H1 (cell line): Measurements from ENCODE around the gene GALNT9. TPM values are rescaled to one million over a fixed set of nuclear protein-coding genes. Genes with fewer than 3 reads are reported as not detected.

Experiments
- CTCF ChIA-PET: fragments of 300-600 bp; sonication (Branson Sonifier 250); formaldehyde crosslinking; loops from one replicate; lab custom pipeline; 2021; ENCODE audit not compliant: partially characterized antibody; lab: Charles Lee
- POLR2A ChIA-PET: fragments of 300-600 bp; sonication (Branson Sonifier 250); formaldehyde crosslinking; loops from one replicate; lab custom pipeline; 2021; ENCODE audit warnings: inconsistent platforms; ENCODE audit not compliant: partially characterized antibody; lab: Charles Lee
- DNase-seq, 2 experiments: peaks; one replicate each; pipeline versions ENCODE4 v3.0.0 to v3.0.0-alpha.2; 2010 to 2022; ENCODE audit warnings: low spot score in 2 of 2, low read depth in 1 of 2, mixed read lengths in 1 of 2
- FAIRE-seq: peaks from 2 replicates; lab custom pipeline; 2011; peaks lifted over from hg19 to GRCh38; lab: Jason Lieb, UNC
- H2AFZ ChIP-seq: 2 replicates; pipeline ENCODE4 v1.8.1; 2012; ENCODE audit warnings: low read length, inconsistent platforms
- H2AK5ac ChIP-seq: 2 replicates; pipeline ENCODE4 v1.6.1; 2013; ENCODE audit warnings: low read depth, low read length
- H2BK120ac ChIP-seq: replicated peaks from 2 replicates; pipeline ENCODE3; 2013; ENCODE audit warnings: low read depth, low read length, inconsistent platforms
- H2BK12ac ChIP-seq: 2 replicates; pipeline ENCODE4 v1.6.1; 2013; ENCODE audit warnings: low read depth, low read length
- H2BK15ac ChIP-seq: 2 replicates; pipeline ENCODE4 v1.6.1; 2013; ENCODE audit warnings: low read length
- H2BK20ac ChIP-seq: 2 replicates; pipeline ENCODE4 v1.6.1; 2013; ENCODE audit warnings: low read length
- H2BK5ac ChIP-seq: 2 replicates; pipeline ENCODE4 v1.6.1; 2013; ENCODE audit warnings: low read depth, low read length
- H3K14ac ChIP-seq: 2 replicates; pipeline ENCODE4 v1.6.1; 2013; ENCODE audit warnings: inconsistent platforms; ENCODE audit not compliant: insufficient read length
- H3K18ac ChIP-seq: 2 replicates; pipeline ENCODE4 v1.6.1; 2013; ENCODE audit warnings: low read length; ENCODE audit errors: extremely low read depth
- H3K23ac ChIP-seq: 2 replicates; pipeline ENCODE4 v1.6.1; 2013; ENCODE audit warnings: inconsistent platforms; ENCODE audit not compliant: insufficient read length
- H3K23me2 ChIP-seq: 2 replicates; pipeline ENCODE4 v1.6.1; 2013; ENCODE audit warnings: low read depth, low read length
- H3K27ac ChIP-seq: 2 replicates; pipeline ENCODE4 v1.6.1; 2011; ENCODE audit warnings: low read depth, low read length, inconsistent platforms
- H3K27me3 ChIP-seq, 4 experiments: replicated peaks in 1 of 4; 1 replicate in 1 of 4; 2 replicates in 3 of 4; pipeline versions ENCODE4 v1.6.1 to v1.8.1; 2011 to 2013; ENCODE audit warnings: low read length in 3 of 4, mild to moderate bottlenecking in 3 of 4, inconsistent platforms in 2 of 4, mixed read lengths in 2 of 4, moderate library complexity in 1 of 4; ENCODE audit not compliant: control insufficient read depth in 3 of 4, insufficient read depth in 3 of 4; ENCODE audit errors: extremely low read depth in 1 of 4
- H3K36me3 ChIP-seq, 4 experiments: 2 replicates each; pipeline versions ENCODE4 v1.6.1 to v1.8.1; 2011 to 2013; ENCODE audit warnings: mild to moderate bottlenecking in 4 of 4, low read length in 3 of 4, moderate library complexity in 2 of 4, control low read depth in 1 of 4, inconsistent platforms in 1 of 4; ENCODE audit not compliant: insufficient read depth in 4 of 4, control insufficient read depth in 2 of 4
- H3K4ac ChIP-seq: replicated peaks from 2 replicates; pipeline ENCODE3; 2013; ENCODE audit warnings: low read length, low read depth, mixed read lengths, inconsistent platforms; ENCODE audit not compliant: insufficient read length
- H3K4me1 ChIP-seq, 4 experiments: replicated peaks in 1 of 4; 1 replicate in 1 of 4; 2 replicates in 3 of 4; pipeline versions ENCODE4 v1.6.1 to v1.8.1; 2011 to 2013; ENCODE audit warnings: low read length in 3 of 4, inconsistent platforms in 2 of 4, mixed read lengths in 1 of 4; ENCODE audit not compliant: insufficient read depth in 4 of 4, control insufficient read depth in 3 of 4
- H3K4me2 ChIP-seq, 2 experiments: 2 replicates each; pipeline versions ENCODE4 v1.6.1 to v1.8.1; 2011 to 2013; ENCODE audit warnings: low read depth in 2 of 2, low read length in 2 of 2, control low read depth in 1 of 2, inconsistent platforms in 1 of 2, mild to moderate bottlenecking in 1 of 2; ENCODE audit not compliant: insufficient read depth in 1 of 2
- H3K4me3 ChIP-seq, 4 experiments: fragments of 200-600, 300-600 bp in 1 of 4; sonication (generic), shearing (Covaris generic), sonication (Bioruptor Twin) in 1 of 4; 2 replicates each; pipeline versions ENCODE4 v1.5.1 to v1.8.1; 2011 to 2016; ENCODE audit warnings: low read length in 4 of 4, low read depth in 3 of 4, control low read depth in 2 of 4, inconsistent platforms in 2 of 4, mild to moderate bottlenecking in 2 of 4, mixed read lengths in 1 of 4, moderate library complexity in 1 of 4; ENCODE audit not compliant: insufficient read depth in 2 of 4; ENCODE audit errors: extremely low read depth in 1 of 4
- H3K56ac ChIP-seq: replicated peaks from 2 replicates; pipeline ENCODE3; 2013; ENCODE audit warnings: low read depth, mild to moderate bottlenecking, mixed read lengths, low read length, inconsistent platforms; ENCODE audit not compliant: insufficient read length
- H3K79me1 ChIP-seq: 2 replicates; pipeline ENCODE4 v1.6.1; 2013; ENCODE audit warnings: low read depth, low read length, control low read depth
- H3K79me2 ChIP-seq, 2 experiments: 2 replicates each; pipeline versions ENCODE4 v1.6.1 to v1.8.1; 2012 to 2013; ENCODE audit warnings: low read length in 2 of 2, mild to moderate bottlenecking in 2 of 2, inconsistent platforms in 1 of 2; ENCODE audit not compliant: insufficient read depth in 2 of 2, control insufficient read depth in 1 of 2
- H3K9ac ChIP-seq, 4 experiments: replicated peaks in 1 of 4; 1 replicate in 1 of 4; 2 replicates in 3 of 4; pipeline versions ENCODE4 v1.6.1 to v1.8.1; 2011 to 2013; ENCODE audit warnings: low read depth in 3 of 4, low read length in 3 of 4, control low read depth in 2 of 4, mild to moderate bottlenecking in 2 of 4, moderate library complexity in 2 of 4, inconsistent platforms in 1 of 4; ENCODE audit errors: extremely low read depth in 1 of 4
- H3K9me3 ChIP-seq, 2 experiments: 2 replicates each; pipeline versions ENCODE4 v1.6.1 to v1.8.1; 2012 to 2013; ENCODE audit warnings: mild to moderate bottlenecking in 2 of 2, moderate library complexity in 2 of 2, control low read depth in 1 of 2, inconsistent platforms in 1 of 2, low read depth in 1 of 2, low read length in 1 of 2, mixed read lengths in 1 of 2; ENCODE audit not compliant: insufficient read depth in 2 of 2
- H4K20me1 ChIP-seq, 2 experiments: replicated peaks in 1 of 2; 2 replicates each; pipeline versions ENCODE3 to v1.8.1; 2011 to 2013; ENCODE audit warnings: inconsistent platforms in 2 of 2, low read length in 2 of 2, mild to moderate bottlenecking in 1 of 2; ENCODE audit not compliant: insufficient read depth in 2 of 2, control insufficient read depth in 1 of 2
- H4K5ac ChIP-seq: 2 replicates; pipeline ENCODE4 v1.6.1; 2013; ENCODE audit warnings: low read length, low read depth, mixed read lengths, inconsistent platforms; ENCODE audit not compliant: insufficient read length
- H4K8ac ChIP-seq: 2 replicates; pipeline ENCODE4 v1.8.0; 2013; ENCODE audit warnings: mild to moderate bottlenecking, moderate library complexity, low read length, inconsistent platforms; ENCODE audit not compliant: insufficient read depth; ENCODE audit errors: extremely low read depth
- H4K91ac ChIP-seq: replicated peaks from 2 replicates; pipeline ENCODE3; 2013; ENCODE audit warnings: low read length, mixed read lengths, inconsistent platforms; ENCODE audit not compliant: insufficient read length
- CREB1 ChIP-seq: IDR thresholded peaks from 2 replicates; pipeline ENCODE4 v1.6.1; 2012; ENCODE audit warnings: inconsistent platforms
- CTCF ChIP-seq, 3 experiments: IDR thresholded peaks; 1 replicate in 2 of 3; 2 replicates in 1 of 3; pipeline versions ENCODE4 v1.5.1 to v1.6.1; 2011; ENCODE audit warnings: low read length in 3 of 3, mild to moderate bottlenecking in 3 of 3, inconsistent platforms in 2 of 3, low read depth in 1 of 3, moderate library complexity in 1 of 3; ENCODE audit not compliant: insufficient read depth in 1 of 3; ENCODE audit errors: control extremely low read depth in 1 of 3
- GABPA ChIP-seq: IDR thresholded peaks from 2 replicates; pipeline ENCODE4 v1.6.1; 2011; ENCODE audit warnings: mild to moderate bottlenecking, low read length, moderate library complexity, borderline replicate concordance; ENCODE audit not compliant: insufficient read depth
- JUN ChIP-seq: IDR thresholded peaks from 2 replicates; pipeline ENCODE4 v1.6.1; 2011; ENCODE audit warnings: low read depth, mild to moderate bottlenecking, improper control_type of control experiment, low read length
- NRF1 ChIP-seq: IDR thresholded peaks from 2 replicates; pipeline ENCODE4 v1.6.1; 2011; ENCODE audit warnings: mild to moderate bottlenecking, low read depth, low read length, improper control_type of control experiment
- POLR2AphosphoS5 ChIP-seq: IDR thresholded peaks from 2 replicates; pipeline ENCODE4 v1.6.1; 2011; ENCODE audit warnings: low read depth, low read length
- WGBS, 2 experiments: shearing (Covaris generic) in 1 of 2; methylation state at CpG; one replicate each; pipeline versions ENCODE4 v1.1.6 to v1.1.7; 2013 to 2015; ENCODE audit warnings: low lambda C conversion rate in 2 of 2, mixed read lengths in 2 of 2, inconsistent platforms in 1 of 2, low coverage in 1 of 2, missing lambda C conversion rate in 1 of 2; ENCODE audit not compliant: insufficient replicate concordance in 2 of 2, insufficient coverage in 1 of 2, insufficient read length in 1 of 2; ENCODE audit errors: extremely low coverage in 1 of 2, missing lambda C conversion rate in 1 of 2; 5-methylcytosine and 5-hydroxymethylcytosine counted together
- polyA plus RNA-seq, 7 experiments: library from polyadenylated mRNA; depleted of rRNA in 3 of 7; stranded (reverse) in 5 of 7; unstranded in 2 of 7; fragments of >200 nt in 5 of 7; fragments of 200-250 nt in 2 of 7; gene quantifications; 1 replicate in 5 of 7; 2 replicates in 1 of 7; 4 replicates in 1 of 7; pipeline versions ENCODE4 v1.2.1 to v1.2.3, GENCODE V29; 2011 to 2013; ENCODE audit warnings: missing spikeins in 2 of 7, mixed read lengths in 2 of 7
- total RNA-seq: library from RNA; stranded (reverse); fragmentation: NEBNext Ultra II Directional; extraction: Animal tissue kit (Norgen Biotek cat#: 25700); gene quantifications from 2 replicates; pipeline ENCODE4 v1.2.1, GENCODE V29; 2021

GALNT9 gene
- total and polyA plus RNA-seq, 2 of the 8 experiments (the other 6 are each of a cell fraction or from before 2014, with no cell fraction given), result 2.0 to 3.6 TPM

GRCh38 chr12:132271755-132272092 is 57.7 kb downstream of the GALNT9 start:
- H3K23ac ChIP-seq, result no peak overlapping the region
- TF ChIP-seq NRF1 (no peak), CREB1 (no peak), JUN (no peak), POLR2AphosphoS5 (no peak), CTCF (IDR thresholded peaks at IDR 0.05; ENCODE audit: control extremely low read depth in 1 of 3, insufficient read depth in 1 of 3, low read depth in 1 of 3, low read length in 3 of 3) (no peak), GABPA (no peak)
- FAIRE-seq (no peak), DNase-seq (no peak)
- no peak overlapping the region for H3K9ac ChIP-seq
- no peak overlapping the region for H4K91ac ChIP-seq
- no peaks in the 10 kb centered on the region; a peak in 1 of 8 replicates for H3K36me3 ChIP-seq
- H4K20me1 ChIP-seq, result peaks cover 0 to 6% of the 10 kb centered on the region in 2 experiments
- peaks cover 0 to 16% (median 12%) of the 10 kb centered on the region in 4 experiments; a peak in 6 of 7 replicates for H3K4me1 ChIP-seq
- H2BK5ac ChIP-seq, result no peak overlapping the region
- no peaks in the 10 kb centered on the region for H3K9me3 ChIP-seq
- H3K18ac ChIP-seq, result no peak overlapping the region
- no peak overlapping the region for H2BK15ac ChIP-seq
- no peak overlapping the region for H3K4ac ChIP-seq
- WGBS, 2 experiments, result 92% methylated on average over 23 of the region's 23 CpGs; no CpG with 5 or more reads in 1 of the 2 experiments
- ChIA-PET POLR2A (no interaction called here), CTCF (no interaction called here)
- H3K4me3 ChIP-seq, result no peak overlapping the region
- no peaks in the 10 kb centered on the region for H3K79me2 ChIP-seq
- no peak overlapping the region for H2AK5ac ChIP-seq
- no peak overlapping the region for H4K5ac ChIP-seq
- H3K27me3 ChIP-seq, result peaks cover 0 to 14% (median 6%) of the 10 kb centered on the region in 4 experiments; a peak in 4 of 7 replicates
- H3K79me1 ChIP-seq, result peaks cover 3% of the 10 kb centered on the region
- H3K14ac ChIP-seq, result no peak overlapping the region
- H3K4me2 ChIP-seq, result no peak overlapping the region
- no peak overlapping the region for H2BK12ac ChIP-seq
- no peak overlapping the region for H2BK120ac ChIP-seq
- H3K23me2 ChIP-seq, result peaks cover 6% of the 10 kb centered on the region
- H2BK20ac ChIP-seq, result no peak overlapping the region
- peak overlapping the region; percentile 76; the same call in 1 of the 2 replicates for H4K8ac ChIP-seq
- H3K56ac ChIP-seq, result no peak overlapping the region
- H2AFZ ChIP-seq, result no peak overlapping the region
- H3K27ac ChIP-seq, result no peak overlapping the region
